CD1c-positive myeloid dendritic cell (primary cell): Measurements from ENCODE around the gene ZNF248.
"Not testable (repeated sequence)": the region's sequence is repeated elsewhere in the genome, so short reads cannot be mapped to it uniquely, and the experiment has no call there.

ENCODE experiments used
- DNase-seq: peaks from one replicate; pipeline ENCODE4 v3.0.0-alpha.2; 2016; ENCODE audit errors: extremely low spot score

ZNF248 gene

GRCh38 chr10:37741831-37742230 is 115.6 kb downstream of the ZNF248 start:
- DNase-seq, result no peak

GRCh38 chr10:37739181-37739580 is 118.2 kb downstream of the ZNF248 start:
- no peak for DNase-seq

DNA sequence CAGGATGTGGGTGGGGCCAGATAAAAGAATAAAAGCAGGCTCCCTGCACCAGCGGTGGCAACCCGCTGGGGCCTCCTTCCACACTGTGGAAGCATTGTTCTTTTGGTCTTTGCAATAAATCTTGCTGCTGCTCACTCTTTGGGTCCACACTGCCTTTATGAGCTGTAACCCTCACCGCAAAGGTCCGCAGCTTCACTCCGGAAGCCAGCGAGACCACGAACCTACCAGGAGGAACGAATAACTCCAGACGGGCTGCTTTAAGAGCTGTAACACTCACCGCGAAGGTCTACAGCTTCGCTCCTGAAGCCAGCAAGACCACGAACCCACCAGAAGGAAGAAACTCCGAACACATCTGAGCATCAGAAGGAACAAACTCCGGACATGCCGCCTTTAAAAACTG is 119.2 kb downstream of the ZNF248 start:
- DNase-seq, result not testable (repeated sequence)

- DNase-seq, result no peak
Measured at GRCh38 chr10:37737336-37737735, 120.1 kb downstream of the ZNF248 start.

GRCh38 chr10:37736120-37736519 is 121.3 kb downstream of the ZNF248 start:
- no peak for DNase-seq

GRCh38 chr10:37734971-37735370 is 122.4 kb downstream of the ZNF248 start:
- DNase-seq, result no peak
